Measurements from ENCODE around the gene S100A5.
"Not testable (repeated sequence)": the region's sequence is repeated elsewhere in the genome, so short reads cannot be mapped to it uniquely, and the experiment has no call there.

The S100A5 gene

GRCh38 chr1:153533689-153534201 lies 7.0 kb downstream of the S100A5 start:
- DNase-seq (ENCODE audit: low read depth) = no peak

- peak; percentile 66 for DNase-seq (ENCODE audit: low read depth)
Observed at GRCh38 chr1:153532769-153533599, 7.8 kb downstream of the S100A5 start.

GRCh38 chr1:153532181-153532580 lies 8.6 kb downstream of the S100A5 start:
- DNase-seq (ENCODE audit: low read depth) = no peak

- DNase-seq (ENCODE audit: low read depth) = no peak
Observed at GRCh38 chr1:153531638-153532037, 9.1 kb downstream of the S100A5 start.

- DNase-seq (ENCODE audit: low read depth) = no peak
Observed at GRCh38 chr1:153527683-153528040, 13.1 kb downstream of the S100A5 start.

GRCh38 chr1:153527023-153527682 lies 13.6 kb downstream of the S100A5 start:
- DNase-seq (ENCODE audit: low read depth) = no peak

GRCh38 chr1:153526132-153526543 lies 14.6 kb downstream of the S100A5 start:
- DNase-seq (ENCODE audit: low read depth) = no peak

GRCh38 chr1:153525088-153525728 lies 15.5 kb downstream of the S100A5 start:
- no peak for DNase-seq (ENCODE audit: low read depth)

- DNase-seq (ENCODE audit: low read depth) = not testable (repeated sequence)
Observed at GRCh38 chr1:153522353-153523048, 18.2 kb downstream of the S100A5 start.

GRCh38 chr1:153521808-153522207 lies 18.9 kb downstream of the S100A5 start:
- not testable (repeated sequence) for DNase-seq (ENCODE audit: low read depth)

- DNase-seq (ENCODE audit: low read depth) = no peak
Observed at GRCh38 chr1:153520818-153521476, 19.8 kb downstream of the S100A5 start.

- not testable (repeated sequence) for DNase-seq (ENCODE audit: low read depth)
Observed at GRCh38 chr1:153520137-153520691, 20.5 kb downstream of the S100A5 start.

GRCh38 chr1:153519242-153519641 lies 21.5 kb downstream of the S100A5 start:
- DNase-seq (ENCODE audit: low read depth) = no peak

GRCh38 chr1:153515504-153516394 lies 25.0 kb downstream of the S100A5 start:
- no peak for DNase-seq (ENCODE audit: low read depth)

GRCh38 chr1:153513666-153514065 lies 27.1 kb downstream of the S100A5 start:
- DNase-seq (ENCODE audit: low read depth) = no peak

- no peak for DNase-seq (ENCODE audit: low read depth)
Observed at GRCh38 chr1:153513023-153513422, 27.7 kb downstream of the S100A5 start.

GRCh38 chr1:153510984-153511410 lies 29.7 kb downstream of the S100A5 start:
- peak; percentile 64 for DNase-seq (ENCODE audit: low read depth)

GRCh38 chr1:153509729-153510354 lies 30.9 kb downstream of the S100A5 start:
- DNase-seq (ENCODE audit: low read depth) = peak; percentile 45

GRCh38 chr1:153509036-153509435 lies 31.7 kb downstream of the S100A5 start:
- DNase-seq (ENCODE audit: low read depth) = no peak

Measured in stimulated activated CD8-positive, alpha-beta memory T cell treated with anti-CD3 and anti-CD28 coated beads, Interleukin-12 subunit alpha, Interleukin-12 subunit beta, amount 100 ng/mL, for 1 hour (primary cell).